HepG2 (cell line): Measurements from ENCODE around the gene ULK3.

ENCODE experiments used
- CTCF ChIP-seq: sonication (generic); formaldehyde crosslinking; IDR thresholded peaks from 2 replicates; pipeline ENCODE4 v1.5.0; 2020; ENCODE audit warnings: mild to moderate bottlenecking, missing genetic modification reagents, moderate library complexity
- SP4 ChIP-seq: sonication (generic); formaldehyde crosslinking; IDR thresholded peaks from 2 replicates; pipeline ENCODE4 v1.8.1; 2023; ENCODE audit warnings: mild to moderate bottlenecking, missing genetic modification reagents

GRCh38 chr15:74838137-74838516 is 4.8 kb downstream of the ULK3 start:
- TF ChIP-seq CTCF (CRISPR knock-in tag) (no peak), SP4 (CRISPR knock-in tag) (no peak)
